Stimulated activated CD4-positive, alpha-beta T cell treated with anti-CD3 and anti-CD28 coated beads, Interleukin-4, amount 100 ng/mL, for 24 hours (primary cell): ENCODE results near the gene ABCA10.
"Not testable (repeated sequence)": the region's sequence is repeated elsewhere in the genome, so short reads cannot be mapped to it uniquely, and the experiment has no call there.

Experiments used
- DNase-seq: peaks from one replicate; pipeline ENCODE4 v3.0.0-alpha.2; 2020

ABCA10 gene

DNA sequence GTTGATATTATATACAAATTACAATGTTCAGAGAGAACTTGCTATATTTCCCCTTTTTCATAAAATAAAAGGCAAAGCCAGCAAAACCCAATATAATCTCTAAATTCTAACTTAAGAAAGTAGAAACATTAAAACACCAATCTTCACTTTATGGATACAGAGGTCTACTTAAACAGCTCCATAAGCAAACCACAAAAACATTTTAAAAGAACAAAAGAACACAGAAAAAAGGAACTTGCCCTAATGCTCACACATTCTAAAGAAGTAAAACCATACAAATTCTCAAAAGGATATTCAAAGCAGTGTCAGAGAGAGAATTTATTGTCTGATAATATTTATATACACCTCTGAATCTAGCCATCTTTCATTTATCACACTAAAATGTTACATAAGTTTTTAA lies 606 bp downstream of the ABCA10 start:
- DNase-seq, result no peak

DNA sequence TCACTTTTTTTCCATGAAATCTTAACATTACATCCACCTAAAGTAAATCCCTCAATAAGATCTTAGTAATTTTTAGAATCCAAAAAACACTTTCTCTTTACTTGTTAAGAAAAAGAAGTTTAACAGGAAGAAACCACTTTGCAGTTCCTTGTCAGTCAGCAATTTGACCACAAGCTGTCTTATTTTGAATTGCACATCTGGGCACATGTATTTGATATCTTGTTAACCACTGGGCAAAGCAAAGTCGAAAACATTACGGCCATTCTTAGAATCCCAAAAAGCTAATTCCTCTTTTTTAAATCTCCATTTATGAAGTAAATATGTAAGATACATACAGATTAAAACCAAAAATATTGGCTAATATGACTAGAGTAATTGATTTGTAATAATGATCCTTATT lies 1.1 kb downstream of the ABCA10 start:
- DNase-seq, result no peak

DNA sequence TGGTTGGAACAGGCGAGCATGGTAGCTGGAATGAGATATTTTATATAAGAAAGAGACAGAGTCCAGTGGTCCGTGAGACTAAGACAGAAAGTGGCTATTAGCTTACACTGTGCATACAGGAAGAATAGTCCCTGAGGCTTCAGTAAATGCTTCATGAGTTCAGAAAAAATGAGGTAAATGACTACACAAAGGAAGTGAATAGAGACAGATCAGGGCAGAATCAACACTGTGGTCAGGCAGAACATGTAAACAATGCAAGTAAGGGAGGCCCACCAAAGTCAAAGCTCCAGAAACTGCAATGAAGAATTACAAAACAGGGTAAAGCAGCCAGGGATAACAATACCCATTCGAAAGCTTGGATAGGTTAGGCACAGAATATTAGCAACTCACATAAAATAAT lies 4.8 kb downstream of the ABCA10 start:
- DNase-seq, result no peak

DNA sequence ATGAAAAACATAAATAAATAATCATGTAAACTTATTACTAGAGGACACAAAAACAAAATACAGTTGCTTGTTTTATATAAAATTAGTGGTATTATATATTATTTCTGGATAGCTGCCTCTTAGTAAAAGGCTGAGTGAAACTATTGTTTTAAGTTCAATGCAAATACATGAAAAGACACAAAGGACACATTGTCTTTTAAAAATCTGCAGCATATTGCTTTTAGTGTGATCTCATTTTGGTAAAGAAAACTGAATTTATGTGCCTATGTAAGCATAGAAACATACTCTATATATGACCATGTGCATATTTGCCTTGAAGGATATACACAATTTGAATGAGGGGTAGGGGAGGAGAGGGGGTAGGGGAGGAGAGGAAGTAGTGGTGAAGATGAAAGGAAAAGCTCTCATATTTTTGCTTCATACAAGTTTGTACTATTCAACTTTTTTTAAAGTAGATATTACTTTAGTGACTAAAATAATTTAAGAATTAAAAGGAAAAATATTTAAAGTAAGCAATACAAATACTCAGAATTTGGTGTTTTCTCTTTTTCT lies 5.8 kb downstream of the ABCA10 start:
- no peak for DNase-seq

DNA sequence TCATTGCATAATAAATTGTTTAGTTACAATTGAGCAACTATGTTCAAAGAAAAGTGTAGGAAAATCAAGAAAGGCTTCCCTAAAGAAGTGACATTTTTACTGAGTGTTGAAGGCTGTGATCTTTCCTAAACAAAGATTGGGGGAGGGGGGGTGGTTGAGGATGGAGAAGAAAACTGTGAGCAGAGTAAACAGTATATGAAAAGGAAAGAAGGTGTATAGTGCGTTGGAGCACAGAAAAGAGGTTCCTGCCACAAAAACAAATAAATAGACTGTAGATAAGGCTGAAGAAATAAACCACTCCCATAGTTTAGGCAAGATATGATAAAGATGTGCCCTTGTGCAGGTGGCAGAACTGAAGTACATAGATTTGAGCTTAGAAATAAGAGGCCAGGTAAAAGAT lies 8.5 kb downstream of the ABCA10 start:
- DNase-seq, result no peak

DNA sequence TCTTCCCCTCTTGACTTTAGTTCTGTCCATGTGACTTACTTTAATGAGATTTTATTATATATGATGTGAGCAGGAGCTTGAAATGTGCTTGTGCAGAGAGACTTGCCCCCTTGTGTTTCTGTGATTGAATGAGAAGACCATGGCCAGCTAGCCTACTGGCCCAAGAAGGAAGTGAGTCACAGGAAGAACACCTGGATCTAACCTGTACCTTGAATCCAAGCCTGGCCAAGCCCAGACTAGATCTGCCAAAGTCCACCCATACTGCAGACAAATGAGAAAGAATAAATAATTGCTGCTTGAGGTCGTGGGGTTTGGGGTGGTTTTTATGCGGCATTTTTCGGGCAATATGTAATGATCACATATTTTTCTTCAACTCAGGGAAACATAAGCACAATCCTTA lies 9.6 kb downstream of the ABCA10 start:
- DNase-seq, result no peak

DNA sequence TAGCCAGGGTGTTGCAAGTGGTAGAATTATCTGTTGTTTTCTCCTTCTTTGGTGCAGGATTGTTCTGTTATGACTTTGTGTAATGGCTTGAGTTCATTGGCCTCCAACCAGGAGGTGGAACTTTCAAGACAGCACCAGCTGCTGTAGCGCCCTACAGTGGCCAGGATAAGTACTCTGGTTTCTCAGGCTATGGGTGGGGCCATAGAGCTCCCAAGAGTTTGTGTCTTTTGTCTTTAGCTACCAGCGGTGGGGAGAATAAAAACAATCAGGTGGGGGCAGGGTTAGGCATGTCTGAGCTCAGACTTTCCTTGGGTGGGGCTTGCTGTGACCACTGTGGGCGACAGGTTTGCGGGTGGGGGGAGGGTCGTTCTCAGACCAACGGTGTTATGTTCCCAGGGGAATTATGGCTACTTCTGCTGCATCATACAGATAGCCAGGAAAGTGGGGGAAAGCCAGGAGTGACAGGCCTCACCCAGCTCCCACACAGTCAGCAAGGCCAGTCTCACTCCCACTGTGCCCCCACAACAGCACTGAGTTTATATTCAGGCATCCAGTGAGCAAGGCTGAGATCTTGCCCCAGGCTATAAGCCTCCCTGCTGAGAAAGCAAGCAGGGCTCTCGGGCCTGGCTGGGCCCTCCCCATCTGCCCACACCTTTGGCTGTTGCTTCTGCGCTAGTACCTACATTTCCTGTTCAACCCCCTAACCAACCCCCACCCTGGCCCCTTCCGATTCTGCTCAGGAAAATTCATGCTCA lies 15.4 kb downstream of the ABCA10 start:
- DNase-seq, result no peak

DNA sequence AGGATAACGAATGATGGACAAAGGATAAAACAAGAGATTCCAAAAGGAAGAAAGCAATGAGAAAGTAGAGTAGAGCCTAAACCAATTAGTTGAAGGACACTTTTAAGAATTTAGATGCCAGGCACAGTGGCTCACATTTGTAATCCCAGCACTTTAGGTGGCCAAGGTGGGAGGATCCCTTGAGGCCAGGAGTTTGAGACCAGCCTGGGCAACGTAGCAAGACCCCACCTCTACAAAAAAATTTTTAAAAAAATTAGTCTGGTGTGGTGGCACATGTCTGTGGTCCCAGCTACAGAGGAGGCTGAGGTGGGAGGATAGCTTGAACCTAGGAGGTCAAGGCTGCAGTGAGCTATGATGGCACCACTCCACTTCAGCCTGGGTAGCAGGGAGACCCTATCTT lies 20.0 kb downstream of the ABCA10 start:
- no peak for DNase-seq

DNA sequence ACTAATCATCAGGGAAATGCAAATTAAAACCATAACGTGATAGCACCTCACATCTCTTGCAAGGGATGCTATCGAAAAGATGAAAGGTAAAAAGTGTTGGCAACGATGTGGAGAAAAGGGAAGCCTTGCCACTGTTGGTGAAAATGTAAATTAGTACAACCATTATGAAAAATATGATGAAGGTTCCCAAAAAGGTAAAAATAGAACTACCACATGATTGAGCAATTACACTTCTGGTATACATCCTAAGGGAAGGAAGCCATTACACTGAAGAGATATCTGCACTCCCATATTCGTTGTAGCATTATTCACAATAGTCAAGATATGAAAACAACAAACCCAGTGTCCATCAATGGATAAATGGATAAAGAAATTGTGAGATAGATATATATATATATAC lies 21.5 kb downstream of the ABCA10 start:
- no peak for DNase-seq

DNA sequence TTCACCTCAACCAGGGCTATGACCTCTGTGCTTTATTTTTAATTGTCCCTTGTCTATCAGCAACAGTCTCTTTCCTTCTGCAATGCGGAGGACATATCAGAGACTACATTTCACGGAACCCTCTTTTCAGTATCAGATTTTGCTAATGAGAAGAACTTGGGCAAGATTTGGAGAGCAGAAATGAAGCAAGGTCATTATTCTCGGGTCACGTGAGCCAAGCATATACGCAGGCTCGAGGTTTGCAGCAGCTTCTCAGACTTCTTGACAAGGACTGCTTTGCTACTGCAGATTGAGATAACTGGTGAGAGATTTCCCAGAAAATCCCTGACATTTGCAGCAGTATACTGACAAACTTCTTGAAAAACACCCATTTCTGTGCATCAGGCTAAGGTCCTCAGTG lies 30.4 kb downstream of the ABCA10 start:
- no peak for DNase-seq

DNA sequence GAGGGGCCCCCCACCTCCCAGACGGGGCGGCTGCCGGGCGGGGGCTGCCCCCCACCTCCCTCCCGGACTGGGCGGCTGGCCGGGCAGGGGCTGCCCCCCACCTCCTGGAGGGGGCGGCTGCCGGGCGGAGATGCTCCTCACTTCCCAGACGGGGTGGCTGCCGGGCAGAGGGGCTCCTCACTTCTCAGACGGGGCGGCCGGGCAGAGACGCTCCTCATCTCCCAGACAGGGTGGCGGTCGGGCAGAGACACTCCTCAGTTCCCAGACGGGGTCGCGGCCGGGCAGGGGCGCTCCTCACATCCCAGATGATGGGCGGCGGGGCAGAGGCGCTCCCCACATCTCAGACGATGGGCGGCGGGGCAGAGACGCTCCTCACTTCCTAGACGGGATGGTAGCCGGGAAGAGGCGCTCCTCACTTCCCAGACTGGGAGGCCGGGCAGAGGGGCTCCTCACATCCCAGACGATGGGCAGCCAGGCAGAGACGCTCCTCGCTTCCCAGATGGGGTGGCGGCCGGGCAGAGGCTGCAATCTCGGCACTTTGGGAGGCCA lies 32.4 kb downstream of the ABCA10 start:
- DNase-seq, result not testable (repeated sequence)

DNA sequence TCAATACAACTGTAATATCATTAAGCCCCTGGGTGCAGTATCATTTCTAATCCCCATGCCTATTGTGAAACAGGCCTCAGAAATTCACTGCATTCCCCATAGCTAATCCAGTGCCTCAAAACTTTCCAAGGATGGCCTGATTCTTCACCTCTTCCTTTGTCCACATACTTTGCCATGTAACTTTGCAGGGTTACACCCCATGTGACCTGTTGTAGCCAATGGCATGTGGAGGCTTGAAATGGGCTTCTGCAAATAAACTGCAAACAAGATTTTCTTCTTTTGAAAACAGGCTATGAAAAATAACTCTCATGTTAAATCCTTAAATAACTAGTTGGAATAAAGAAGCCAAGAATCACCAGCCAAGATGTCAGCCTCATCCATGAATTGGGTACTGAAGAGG lies 35.9 kb downstream of the ABCA10 start:
- DNase-seq, result no peak

DNA sequence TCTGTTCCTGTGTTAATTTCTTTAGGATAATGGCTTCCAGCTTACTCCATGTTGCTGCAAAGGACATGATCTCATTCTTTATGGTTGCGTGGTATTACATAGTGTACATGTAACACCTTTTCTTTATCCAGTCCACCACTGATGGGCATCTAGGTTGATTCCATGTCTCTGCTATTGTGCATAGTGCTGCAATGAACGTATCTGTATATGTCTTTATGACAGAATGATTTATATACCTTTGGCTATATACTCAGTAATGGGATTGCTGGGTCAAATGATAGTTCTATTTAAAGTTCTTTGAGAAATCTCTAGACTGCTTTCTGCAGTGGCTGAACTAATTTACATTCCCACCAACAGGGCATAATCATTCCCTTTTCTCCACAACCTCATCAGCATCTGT lies 39.8 kb downstream of the ABCA10 start:
- DNase-seq, result no peak

DNA sequence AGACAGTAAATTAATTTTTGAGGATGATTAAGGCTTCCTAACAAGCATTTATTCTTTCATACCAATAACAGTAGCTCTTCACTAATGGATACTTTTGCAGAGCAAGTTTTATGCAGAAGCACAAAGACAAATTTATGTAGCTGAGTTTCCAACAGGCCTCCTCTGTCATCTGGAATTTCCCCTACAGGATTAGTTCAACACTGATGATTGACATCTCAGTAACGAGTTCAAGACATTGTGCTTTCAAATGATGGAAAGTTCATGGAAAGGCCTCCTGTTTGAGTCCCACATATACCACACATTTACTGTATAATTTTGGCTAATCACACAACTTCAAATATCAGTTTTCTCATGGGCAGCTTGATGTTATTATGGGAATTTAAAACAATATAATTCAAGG lies 40.6 kb downstream of the ABCA10 start:
- no peak for DNase-seq

DNA sequence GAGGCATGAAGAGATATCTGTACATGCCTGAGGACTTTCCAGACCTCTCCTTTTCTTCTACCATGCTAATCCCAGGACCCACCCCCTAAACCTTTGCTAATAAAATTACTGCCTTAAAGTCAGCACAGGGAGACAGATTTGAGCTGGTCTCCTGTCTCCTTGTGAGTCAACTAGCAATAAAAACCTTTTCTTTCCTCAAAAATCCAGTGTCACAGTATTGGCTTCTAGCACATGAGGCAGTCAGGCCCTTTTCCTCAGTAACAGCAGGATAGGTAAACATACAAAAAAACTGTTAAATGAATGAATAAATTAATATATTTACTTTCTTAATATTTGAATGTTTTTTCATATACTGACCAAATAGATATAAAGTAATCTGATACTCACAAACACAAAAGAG lies 41.3 kb downstream of the ABCA10 start:
- no peak for DNase-seq

DNA sequence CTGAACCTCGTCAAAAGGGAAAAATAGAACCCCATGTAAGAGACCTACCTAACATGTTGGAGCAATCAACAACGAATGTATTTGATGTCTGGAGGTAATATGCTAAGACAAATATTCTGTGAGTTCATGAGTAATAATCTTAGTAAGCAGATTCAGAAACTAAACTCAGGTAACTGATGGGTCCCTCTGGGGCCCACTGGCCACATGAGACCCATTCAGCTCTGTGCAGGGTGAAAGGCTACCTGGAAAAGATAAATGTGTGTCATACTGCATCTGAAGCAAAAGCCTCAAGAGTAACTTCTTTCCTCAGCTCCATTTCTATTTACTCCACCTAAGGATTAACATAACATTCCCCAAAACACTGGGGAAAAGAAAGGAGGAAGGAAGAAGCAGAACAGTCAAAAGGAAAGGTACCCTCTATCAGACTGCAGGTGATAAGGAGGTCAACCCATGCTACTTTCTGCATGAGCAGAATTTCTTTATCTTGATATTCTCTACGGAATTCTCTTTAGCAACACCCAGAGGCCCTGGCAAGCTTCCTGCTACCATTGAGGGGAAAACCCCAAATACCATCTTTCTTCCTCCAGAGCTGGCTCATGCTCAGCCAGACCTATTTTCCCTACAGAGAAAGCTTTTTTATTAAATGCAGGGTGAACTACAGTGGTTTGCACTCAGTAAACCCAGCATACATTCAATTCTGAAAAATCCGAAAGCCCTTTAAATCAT lies 49.2 kb downstream of the ABCA10 start:
- DNase-seq, result no peak

DNA sequence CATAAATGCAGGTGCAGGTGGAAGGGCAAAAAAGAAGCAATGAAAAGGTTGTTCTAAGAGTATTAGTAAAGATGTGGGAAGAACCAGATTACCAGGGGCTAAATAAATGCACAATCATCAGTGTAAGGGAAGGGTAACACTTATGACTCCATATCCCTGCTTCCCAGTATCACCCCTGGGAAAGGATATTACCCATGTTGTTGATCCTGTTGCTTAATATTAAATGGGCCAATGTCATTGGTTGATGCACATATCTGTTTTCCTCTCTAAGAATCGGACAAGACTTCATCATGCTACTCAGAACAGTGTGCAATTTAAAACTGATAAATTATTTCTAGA lies 52.2 kb downstream of the ABCA10 start:
- DNase-seq, result no peak

DNA sequence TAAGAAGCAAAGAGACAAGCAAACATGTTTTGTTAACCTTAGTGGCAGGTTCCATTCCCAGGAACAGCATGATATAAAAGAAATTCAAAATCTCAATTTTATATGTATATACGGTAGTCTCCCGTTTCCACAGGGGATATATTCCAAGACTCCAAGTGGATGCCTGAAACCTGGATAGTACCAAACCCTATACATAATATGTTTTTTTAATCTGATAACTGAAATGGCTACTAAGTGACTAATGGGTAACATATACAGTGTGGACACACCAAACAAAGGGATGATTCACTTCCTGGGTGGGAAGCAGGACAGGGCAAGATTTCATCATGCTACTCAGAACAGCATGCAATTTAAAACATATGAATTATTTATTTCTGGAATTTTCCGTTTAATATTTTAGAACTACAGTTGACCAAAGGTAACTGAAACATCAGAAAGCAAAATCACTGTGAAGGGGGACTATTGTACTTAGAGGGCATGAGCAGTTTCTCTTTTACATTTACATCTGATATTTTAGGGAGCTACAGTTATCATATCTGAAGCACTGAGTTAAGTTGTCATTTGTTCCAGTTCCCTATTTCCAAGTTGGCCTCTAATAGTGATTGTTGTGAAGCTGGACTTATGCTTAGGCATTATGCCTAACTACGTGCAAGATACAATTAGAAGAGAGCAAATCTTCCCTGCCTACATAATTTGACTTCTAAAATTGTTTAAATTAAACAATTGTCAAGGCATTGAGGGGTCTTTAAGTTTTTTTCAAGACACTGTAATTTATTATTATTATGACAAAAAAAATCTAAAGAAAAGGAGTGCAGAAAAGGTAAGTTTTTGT lies 52.8 kb downstream of the ABCA10 start:
- DNase-seq, result no peak

DNA sequence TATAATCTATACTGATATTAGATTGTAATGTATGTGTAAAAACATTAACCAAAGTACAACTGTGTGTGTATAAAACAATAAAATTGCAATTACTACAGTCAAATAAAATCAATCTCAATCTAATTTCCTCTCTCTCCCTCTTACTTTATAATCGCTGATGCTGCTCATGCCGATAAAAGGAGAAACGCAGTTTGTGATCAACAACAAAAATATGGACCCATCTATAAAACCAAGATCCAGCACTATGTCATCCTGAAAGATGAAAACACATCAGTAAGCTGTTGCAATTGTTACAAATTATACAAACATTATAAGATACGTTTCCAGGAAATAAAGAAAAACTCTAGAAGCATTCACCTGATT lies 53.4 kb downstream of the ABCA10 start:
- no peak for DNase-seq

DNA sequence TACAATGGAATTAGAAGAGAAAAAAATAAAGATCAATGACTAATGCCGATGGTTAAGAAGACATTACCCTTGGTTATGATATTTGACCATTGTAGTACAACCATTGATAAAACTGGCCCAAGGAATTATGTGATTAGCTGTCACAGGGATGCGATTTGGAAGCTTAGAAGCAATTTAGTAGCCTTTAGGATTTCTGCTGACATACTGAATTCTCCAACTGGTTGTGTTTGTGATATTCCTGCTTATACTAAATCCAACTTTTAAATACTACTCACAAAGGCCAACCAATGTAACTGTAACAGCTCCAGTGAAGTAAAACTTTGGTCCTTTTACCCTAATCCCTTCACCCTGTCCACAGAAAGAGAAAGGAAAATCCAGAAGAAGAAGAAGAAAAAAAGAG lies 55.5 kb downstream of the ABCA10 start:
- no peak for DNase-seq

DNA sequence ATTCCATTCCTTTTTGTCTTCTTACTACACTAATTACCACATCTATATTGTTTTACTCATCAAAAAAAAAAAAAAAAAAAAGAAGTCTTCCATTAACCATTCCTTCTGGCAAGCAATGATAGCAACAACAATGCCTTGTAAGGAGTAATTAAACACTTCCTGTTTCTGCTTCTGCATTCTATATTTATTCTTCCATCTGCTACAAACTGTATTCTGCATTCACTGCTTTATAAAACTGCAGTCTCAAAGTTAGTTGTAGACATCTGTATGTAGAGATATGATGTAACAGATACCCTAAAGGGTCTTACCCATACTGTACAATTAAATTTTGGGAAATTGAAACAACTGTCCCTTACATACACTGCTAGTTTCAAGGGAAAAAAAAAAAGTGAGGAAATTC lies 58.2 kb downstream of the ABCA10 start:
- no peak for DNase-seq

DNA sequence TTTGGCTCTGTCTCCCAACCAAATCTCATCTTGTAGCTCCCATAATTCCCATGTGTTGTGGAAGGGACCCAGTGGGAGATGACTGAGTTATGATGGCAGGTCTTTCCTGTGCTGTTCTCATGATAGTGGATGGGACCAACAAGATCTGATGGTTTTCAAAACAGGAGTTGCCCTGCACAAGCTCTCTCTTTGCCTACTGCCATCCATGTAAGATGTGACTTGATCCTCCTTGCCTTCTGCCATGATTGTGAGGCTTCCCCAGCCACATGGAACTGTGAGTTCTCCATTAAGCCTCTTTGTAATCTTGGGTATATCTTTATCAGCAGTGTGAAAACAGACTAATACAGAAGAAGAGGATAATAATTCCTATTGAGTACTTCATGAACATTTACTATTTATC lies 60.0 kb downstream of the ABCA10 start:
- not testable (repeated sequence) for DNase-seq

DNA sequence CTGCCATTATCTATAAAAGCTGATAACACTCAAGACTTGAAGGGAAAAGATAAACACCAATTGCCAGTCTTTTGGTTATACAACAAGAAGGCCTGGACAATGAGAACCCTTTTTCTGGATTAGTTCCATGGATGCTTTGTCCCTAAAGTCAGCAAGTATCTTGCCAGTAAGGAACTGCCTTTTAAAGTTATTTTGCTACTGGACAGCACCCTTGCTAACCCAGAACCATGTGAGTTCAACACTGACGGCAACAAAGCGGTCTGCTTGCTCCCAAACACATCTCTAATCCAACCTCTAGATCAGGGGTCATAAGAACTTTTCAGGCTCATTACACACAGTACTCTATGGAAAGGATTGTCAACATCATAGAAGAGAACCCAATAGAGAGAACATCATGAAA lies 61.7 kb downstream of the ABCA10 start:
- no peak for DNase-seq

DNA sequence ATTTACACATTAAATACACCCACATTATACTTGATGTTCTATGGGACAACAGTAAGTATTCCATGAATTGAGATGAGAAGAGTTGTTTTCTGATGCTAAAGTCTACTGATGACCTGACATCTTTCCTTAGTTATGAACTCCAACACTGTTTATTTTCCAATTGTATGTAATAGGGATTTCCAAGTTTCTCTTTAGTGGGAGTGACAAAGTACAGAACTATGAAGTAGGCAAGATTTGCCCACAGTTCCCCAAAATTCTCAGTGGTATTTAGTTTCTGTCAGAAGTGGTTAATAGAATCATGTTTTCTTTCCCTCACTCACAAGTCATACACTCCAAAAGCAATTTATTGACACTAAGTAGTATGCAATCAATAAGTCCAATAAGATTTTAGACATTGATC lies 64.4 kb downstream of the ABCA10 start:
- DNase-seq, result no peak
